ENCODE results near the gene MYL3. TPM values are rescaled to one million over a fixed set of nuclear protein-coding genes. Genes with fewer than 3 reads are reported as not detected.
"Not testable (repeated sequence)": the region's sequence is repeated elsewhere in the genome, so short reads cannot be mapped to it uniquely, and the experiment has no call there.

The MYL3 gene
- total RNA-seq (2014; rRNA removed; shearing (Covaris generic)), result not detected in 2 replicates

DNA sequence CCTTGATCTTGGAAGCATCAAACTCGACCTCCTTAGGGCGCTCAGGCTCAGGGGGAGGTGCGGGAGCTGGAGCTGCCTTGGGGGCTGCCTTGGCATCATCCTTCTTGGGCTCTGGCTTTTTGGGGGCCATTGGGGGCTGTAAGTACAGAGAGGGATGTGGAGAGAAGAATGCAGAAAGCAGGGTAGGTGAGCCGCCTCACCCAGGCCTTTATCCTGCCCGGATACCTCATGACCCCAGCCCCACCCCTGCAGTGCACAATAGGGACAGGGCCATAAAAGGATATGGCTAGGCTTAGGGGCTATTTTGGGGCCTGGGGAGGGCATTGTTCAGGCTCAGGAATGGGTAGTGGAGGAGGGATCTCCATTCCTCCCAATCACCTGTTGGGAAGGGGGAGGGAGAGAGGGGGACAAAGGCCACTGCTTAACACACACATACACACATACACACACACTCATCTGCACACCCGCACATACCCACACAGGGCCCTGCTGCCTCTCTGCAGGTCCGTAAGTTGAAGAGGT, at the start of gene MYL3:
Gene MYL3 (minus strand): TSS at position 184 of the 522 bp plus-strand sequence. CDS start 54 bp downstream, at position 130.
- no peak for DNase-seq (ENCODE audit: low spot score)

GRCh38 chr3:46912986-46913385, 49.7 kb upstream of the MYL3 start:
- DNase-seq (ENCODE audit: low spot score), result no peak

GRCh38 chr3:46910914-46911313, 47.7 kb upstream of the MYL3 start:
- not testable (repeated sequence) for DNase-seq (ENCODE audit: low spot score)

GRCh38 chr3:46910166-46910760, 47.0 kb upstream of the MYL3 start:
- no peak for DNase-seq (ENCODE audit: low spot score)

DNA sequence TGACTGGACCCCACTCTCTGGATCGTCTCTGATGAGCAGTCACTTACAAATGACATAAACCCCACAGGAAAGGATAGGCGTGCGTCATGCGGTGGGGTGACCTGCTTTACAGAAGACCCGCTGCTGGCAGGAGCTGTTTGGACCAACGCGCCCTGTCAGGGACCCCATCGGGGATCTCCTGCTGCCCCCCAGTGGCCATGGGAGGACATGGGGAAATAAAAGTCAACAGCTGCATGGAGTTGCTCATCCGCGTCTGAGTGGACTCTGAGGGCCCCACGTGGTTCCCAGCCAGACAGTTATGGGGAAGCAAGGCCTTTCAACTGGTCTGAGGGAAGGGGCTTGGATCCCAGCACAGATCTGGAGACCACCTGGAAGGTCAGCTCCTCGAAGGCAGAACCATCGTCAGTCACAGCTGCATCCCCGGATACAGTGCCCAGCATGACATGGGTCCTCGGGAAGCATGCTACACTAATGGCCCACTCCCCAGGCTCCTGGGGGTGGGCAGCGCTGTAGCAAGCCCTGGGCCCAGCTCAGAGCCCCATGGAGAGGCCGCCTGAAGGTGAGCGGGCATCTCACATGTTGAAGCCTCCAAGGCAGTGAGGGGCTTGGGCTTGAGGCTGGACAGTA, 46.4 kb upstream of the MYL3 start:
- peak; percentile 70 for DNase-seq (ENCODE audit: low spot score)

- DNase-seq (ENCODE audit: low spot score), result no peak
These were observed 45.8 kb upstream of the MYL3 start for GRCh38 chr3:46908986-46909534.

GRCh38 chr3:46908294-46908985, 45.2 kb upstream of the MYL3 start:
- DNase-seq (ENCODE audit: low spot score), result no peak

- DNase-seq (ENCODE audit: low spot score), result no peak
These were observed 44.7 kb upstream of the MYL3 start for GRCh38 chr3:46907960-46908293.

GRCh38 chr3:46907271-46907670, 44.0 kb upstream of the MYL3 start:
- no peak for DNase-seq (ENCODE audit: low spot score)

GRCh38 chr3:46906471-46907058, 43.3 kb upstream of the MYL3 start:
- DNase-seq (ENCODE audit: low spot score), result no peak

DNA sequence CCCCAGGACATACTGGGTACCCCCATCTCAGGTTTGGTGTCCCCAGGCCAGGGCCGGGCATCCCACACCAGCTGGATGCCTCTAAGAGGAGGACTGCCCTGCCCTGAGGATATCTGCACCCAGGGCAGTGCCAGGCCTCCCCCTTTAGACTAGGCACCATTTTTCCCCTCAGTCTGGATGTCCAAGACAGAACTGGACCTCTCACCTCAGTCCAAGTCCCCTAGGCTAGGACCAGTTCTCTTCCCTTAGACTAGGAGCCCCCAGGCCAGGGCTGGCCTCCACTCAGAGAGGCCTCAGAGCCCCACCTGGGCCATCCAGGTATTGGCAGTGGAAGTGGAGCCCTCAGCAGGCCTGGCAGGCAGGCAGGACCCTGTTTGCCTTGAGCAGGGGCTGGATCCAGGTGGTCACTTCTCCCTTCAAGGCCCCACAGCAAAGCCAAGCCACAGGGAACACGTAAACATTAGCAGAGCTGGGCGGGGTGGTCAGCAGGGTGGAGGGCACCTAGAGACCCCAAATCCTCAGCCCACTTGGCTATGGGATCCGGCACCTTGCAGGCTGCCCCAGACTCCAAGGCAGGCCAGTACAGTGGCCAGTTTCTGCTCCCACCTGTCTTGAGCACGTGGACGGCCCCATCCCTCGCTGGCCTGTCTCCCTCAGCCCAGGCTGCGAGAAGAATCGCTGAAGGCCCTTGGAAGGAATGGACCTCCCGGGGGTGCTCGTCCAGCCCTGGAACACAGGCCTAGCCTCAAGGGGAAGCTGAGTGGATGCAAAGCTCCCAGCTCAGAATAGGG, 42.6 kb upstream of the MYL3 start:
- DNase-seq (ENCODE audit: low spot score), result no peak

- DNase-seq (ENCODE audit: low spot score), result no peak
These were observed 41.9 kb upstream of the MYL3 start for GRCh38 chr3:46905213-46905560.

GRCh38 chr3:46904303-46905212, 41.3 kb upstream of the MYL3 start:
- DNase-seq (ENCODE audit: low spot score), result no peak

DNA sequence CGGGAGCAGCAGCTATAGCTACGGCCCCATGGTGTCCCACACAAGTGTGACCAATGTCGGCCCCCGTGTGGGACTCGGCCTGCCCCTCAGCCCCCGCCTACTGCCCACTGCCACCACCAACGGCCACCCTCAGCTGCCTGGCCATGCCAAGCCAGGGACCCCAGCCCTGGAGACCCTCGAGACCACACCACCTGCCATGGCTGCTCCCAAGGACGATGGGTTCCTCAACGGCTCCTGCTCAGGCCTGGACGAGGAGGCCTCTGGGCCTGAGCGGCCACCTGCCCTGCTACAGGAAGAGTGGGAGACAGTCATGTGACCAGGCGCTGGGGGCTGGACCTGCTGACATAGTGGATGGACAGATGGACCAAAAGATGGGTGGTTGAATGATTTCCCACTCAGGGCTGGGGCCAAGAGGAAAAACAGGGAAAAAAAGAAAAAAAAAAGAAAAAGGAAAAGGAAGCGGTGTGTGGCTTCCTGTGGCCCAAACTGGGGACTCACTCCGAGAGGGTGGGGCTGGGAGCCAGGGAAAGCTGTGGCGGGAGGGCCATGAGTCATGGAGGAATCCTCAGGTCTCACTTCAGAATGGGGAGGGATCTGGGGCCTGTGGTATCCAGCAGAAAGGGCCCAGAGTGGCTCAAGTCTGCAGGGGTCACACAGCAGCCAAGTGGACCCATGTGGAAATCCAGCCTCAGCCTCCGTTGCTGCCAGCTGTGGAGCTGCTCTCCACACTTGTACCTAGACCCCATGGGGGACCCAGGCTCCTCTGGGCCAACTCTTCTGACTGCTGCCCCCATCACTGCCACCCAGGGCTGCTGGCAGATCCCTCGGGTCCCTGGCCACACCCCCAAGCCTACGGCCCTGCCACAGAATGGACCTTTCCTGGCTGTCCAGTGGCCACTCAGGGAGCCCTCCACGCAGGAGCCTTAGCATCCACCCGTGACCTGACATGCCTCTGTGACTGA, 40.4 kb upstream of the MYL3 start:
- no peak for DNase-seq (ENCODE audit: low spot score)

- no peak for DNase-seq (ENCODE audit: low spot score)
These were observed 39.0 kb upstream of the MYL3 start for GRCh38 chr3:46902188-46902631.

DNA sequence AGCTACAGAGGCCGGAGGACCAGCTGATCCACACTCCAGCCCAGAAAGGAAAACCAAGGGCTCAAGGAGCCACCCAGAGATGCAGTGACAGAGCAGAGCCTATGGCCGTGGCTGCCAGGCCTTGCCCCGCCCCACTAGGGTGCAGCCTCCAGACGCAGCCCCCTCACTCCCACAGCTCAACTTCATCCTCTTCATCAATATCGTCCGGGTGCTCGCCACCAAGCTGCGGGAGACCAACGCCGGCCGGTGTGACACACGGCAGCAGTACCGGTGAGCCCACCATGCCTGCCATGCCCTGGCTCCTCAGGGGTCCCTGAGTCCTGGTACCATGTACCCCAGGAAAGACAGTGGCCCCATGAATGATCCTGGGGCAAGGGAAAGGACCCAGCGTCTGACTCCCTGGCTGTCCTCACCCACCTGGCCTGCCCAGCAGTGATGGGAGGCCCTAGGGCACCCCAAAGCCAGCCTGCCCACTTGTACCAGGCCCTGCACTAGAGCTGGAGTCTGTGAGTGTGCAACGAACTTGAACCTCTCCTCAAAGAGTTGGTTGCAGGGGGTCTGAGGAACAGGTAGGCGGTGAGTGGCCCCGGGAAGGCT, 38.4 kb upstream of the MYL3 start:
- no peak for DNase-seq (ENCODE audit: low spot score)

- DNase-seq (ENCODE audit: low spot score), result no peak
These were observed 37.8 kb upstream of the MYL3 start for GRCh38 chr3:46901061-46901460.

DNA sequence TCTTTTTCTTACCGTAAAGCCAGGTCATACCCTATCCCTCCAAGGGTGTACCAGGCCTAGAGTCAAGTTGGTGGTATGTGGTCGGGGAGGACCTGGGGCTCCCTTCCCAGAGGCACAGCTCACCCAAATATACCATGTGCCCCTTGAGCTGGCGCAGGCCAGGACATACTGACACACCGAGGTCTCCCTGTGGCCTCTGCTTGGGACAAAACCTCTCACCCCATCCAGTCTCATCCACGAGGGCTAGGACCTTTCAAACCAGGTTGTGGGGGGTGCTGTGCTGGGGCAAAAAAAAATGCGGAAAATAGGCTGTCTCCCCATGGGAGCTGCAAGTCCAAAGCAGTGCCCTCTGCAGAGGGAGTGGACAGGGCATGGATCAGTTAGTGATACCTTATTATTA, 37.1 kb upstream of the MYL3 start:
- DNase-seq (ENCODE audit: low spot score), result no peak

DNA sequence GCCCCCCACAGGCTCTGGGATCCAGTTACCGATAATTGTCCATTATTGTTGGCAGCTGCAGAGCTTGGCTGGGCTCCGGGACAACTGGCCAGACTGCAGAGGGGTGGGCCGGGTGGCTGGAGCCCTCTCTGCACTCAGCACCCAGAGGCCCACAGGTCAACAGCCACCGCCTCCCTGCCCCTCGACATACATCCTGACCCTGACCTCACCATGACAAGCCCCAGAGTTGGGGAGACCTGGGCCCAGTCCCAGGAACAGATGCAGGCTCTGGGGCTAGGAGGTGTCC, 36.7 kb upstream of the MYL3 start:
- no peak for DNase-seq (ENCODE audit: low spot score)

All from HT-29 (cell line).